Endodermal cell (in vitro differentiated cells): ENCODE measurements around the gene COX14. TPM values are rescaled to one million over a fixed set of nuclear protein-coding genes. Genes with fewer than 3 reads are reported as not detected.

Experiments
- DNase-seq: peaks from one replicate; pipeline ENCODE4 v3.0.0-alpha.2; 2017
- H3K27ac ChIP-seq: 2 replicates; pipeline ENCODE4 v1.5.1; 2013; ENCODE audit warnings: mild to moderate bottlenecking, low read depth, low read length, moderate library complexity
- H3K27me3 ChIP-seq: 2 replicates; pipeline ENCODE4 v1.6.1; 2013; ENCODE audit warnings: mild to moderate bottlenecking, low read length, moderate library complexity; ENCODE audit not compliant: insufficient read depth, control insufficient read depth, poor library complexity, severe bottlenecking
- H3K36me3 ChIP-seq: 2 replicates; pipeline ENCODE4 v1.7.0; 2013; ENCODE audit warnings: mild to moderate bottlenecking, low read length, moderate library complexity; ENCODE audit not compliant: control insufficient read depth, insufficient read depth
- H3K4me1 ChIP-seq: one replicate; pipeline ENCODE4 v1.7.0; 2013; ENCODE audit warnings: low read length; ENCODE audit not compliant: control insufficient read depth, insufficient read depth
- H3K4me3 ChIP-seq: 2 replicates; pipeline ENCODE4 v1.5.1; 2013; ENCODE audit warnings: mild to moderate bottlenecking, low read length, moderate library complexity
- H3K9ac ChIP-seq: 2 replicates; pipeline ENCODE4 v1.6.1; 2013; ENCODE audit warnings: mild to moderate bottlenecking, low read length, moderate library complexity; ENCODE audit not compliant: poor library complexity, severe bottlenecking; ENCODE audit errors: extremely low read depth
- H3K9me3 ChIP-seq: 2 replicates; pipeline ENCODE4 v1.6.1; 2013; ENCODE audit warnings: mild to moderate bottlenecking, low read length, moderate library complexity; ENCODE audit not compliant: control insufficient read depth
- H3K27ac Mint-ChIP-seq: 2 replicates; pipeline ENCODE4 v1.8.0; 2020; ENCODE audit warnings: mixed read lengths
- H3K27me3 Mint-ChIP-seq: 2 replicates; pipeline ENCODE4 v1.8.0; 2021; ENCODE audit warnings: mild to moderate bottlenecking, mixed read lengths; ENCODE audit not compliant: insufficient read depth
- H3K36me3 Mint-ChIP-seq: 2 replicates; pipeline ENCODE4 v1.8.0; 2020; ENCODE audit warnings: low read depth, mixed read lengths
- H3K4me1 Mint-ChIP-seq: 2 replicates; pipeline ENCODE4 v1.8.0; 2020; ENCODE audit warnings: mixed read lengths
- H3K4me3 Mint-ChIP-seq: 2 replicates; pipeline ENCODE4 v1.8.0; 2020; ENCODE audit warnings: mild to moderate bottlenecking, moderate library complexity, mixed read lengths
- H3K9me3 Mint-ChIP-seq: 2 replicates; pipeline ENCODE4 v1.8.0; 2020; ENCODE audit warnings: mild to moderate bottlenecking, mixed read lengths
- CTCF ChIP-seq: fragments of 200-600 bp; sonication (generic); conservative IDR thresholded peaks from 2 replicates; pipeline ENCODE4 v1.5.0; 2021; ENCODE audit warnings: antibody characterized with exemption, mild to moderate bottlenecking
- WGBS, 2 experiments: methylation state at CpG; one replicate each; pipeline versions ENCODE4 v1.1.5 to v1.1.7; 2013; ENCODE audit warnings: missing lambda C conversion rate in 2 of 2, mixed read lengths in 1 of 2; ENCODE audit not compliant: insufficient coverage in 1 of 2, insufficient read length in 1 of 2; 5-methylcytosine and 5-hydroxymethylcytosine counted together
- total RNA-seq, 2 donors: library from RNA; stranded (reverse); fragmentation: NEBNext Ultra II Directional in 1 of 2; extraction: Animal tissue kit (Norgen Biotek cat#: 25700) in 1 of 2; gene quantifications; 2 replicates in 1 of 2; 3 replicates in 1 of 2; pipeline ENCODE4 v1.2.1, GENCODE V29; 2021

COX14 gene
- total RNA-seq, 2 donors from 2014 or later: 26.0 to 26.7 TPM

GRCh38 chr12:50087151-50087550 lies 24.9 kb upstream of the COX14 start:
- H3K36me3 Mint-ChIP-seq: peaks cover 58% of the 10 kb centered on the region

DNA sequence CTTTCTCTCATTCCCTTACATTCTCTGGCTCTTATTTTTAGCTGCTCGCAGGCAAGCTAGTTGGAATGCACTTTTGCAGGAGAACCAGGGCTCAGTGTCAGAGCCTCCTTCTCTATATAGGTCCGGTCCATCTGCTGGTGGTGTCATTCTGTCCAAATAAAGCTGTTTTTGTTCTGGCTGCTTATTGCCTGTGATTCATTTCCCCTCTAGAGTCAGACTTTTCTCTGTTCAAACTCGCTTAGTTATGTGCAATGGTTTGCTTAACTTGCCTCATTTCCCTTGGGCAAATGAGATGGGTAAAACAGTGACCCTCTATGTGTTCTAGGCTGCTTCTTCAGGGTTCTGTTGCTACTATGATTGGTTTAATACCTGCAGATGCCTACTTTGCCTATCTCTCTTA lies 24.0 kb upstream of the COX14 start:
- WGBS, 2 experiments: 92 to 95% methylated on average over 2 to 3 of the region's 3 CpGs
- H3K9me3 ChIP-seq: no peaks in the 10 kb centered on the region
- Mint-ChIP-seq H3K27me3 (no peaks in the 10 kb centered on the region), H3K4me1 (peaks cover 4% of the 10 kb centered on the region), H3K4me3 (no peak overlapping the region), H3K27ac (no peak overlapping the region), H3K9me3 (no peaks in the 10 kb centered on the region), H3K36me3 (peaks cover 61% of the 10 kb centered on the region)
- no peak for DNase-seq
- H3K9ac ChIP-seq: no peak overlapping the region
- H3K27ac ChIP-seq: no peak overlapping the region
- H3K36me3 ChIP-seq: peaks cover 61% of the 10 kb centered on the region
- no peak overlapping the region for H3K4me3 ChIP-seq
- no peaks in the 10 kb centered on the region for H3K27me3 ChIP-seq
- H3K4me1 ChIP-seq: no peaks in the 10 kb centered on the region
- no peak for TF ChIP-seq CTCF

More at GRCh38 chr12:50087151-50087550, 24.9 kb upstream of the COX14 start:
- no peak overlapping the region for H3K27ac Mint-ChIP-seq
- H3K4me3 Mint-ChIP-seq: no peak overlapping the region
- Histone ChIP-seq H3K27me3 (no peaks in the 10 kb centered on the region), H3K9me3 (no peaks in the 10 kb centered on the region), H3K4me1 (no peaks in the 10 kb centered on the region), H3K27ac (no peak overlapping the region), H3K9ac (no peak overlapping the region), H3K4me3 (no peak overlapping the region), H3K36me3 (peaks cover 54% of the 10 kb centered on the region)
- DNase-seq: no peak
- H3K9me3 Mint-ChIP-seq: no peaks in the 10 kb centered on the region
- H3K27me3 Mint-ChIP-seq: peaks cover 7% of the 10 kb centered on the region
- peaks cover 4% of the 10 kb centered on the region for H3K4me1 Mint-ChIP-seq
- WGBS, 2 experiments: 94 to 96% methylated on average over 8 to 9 of the region's 9 CpGs
- TF ChIP-seq CTCF: no peak

GRCh38 chr12:50088577-50089335 lies 23.3 kb upstream of the COX14 start:
- Histone ChIP-seq H3K27ac (no peak overlapping the region), H3K9me3 (no peaks in the 10 kb centered on the region), H3K36me3 (peaks cover 66% of the 10 kb centered on the region), H3K4me1 (no peaks in the 10 kb centered on the region), H3K4me3 (no peak overlapping the region), H3K27me3 (no peaks in the 10 kb centered on the region), H3K9ac (no peak overlapping the region)
- Mint-ChIP-seq H3K27me3 (no peaks in the 10 kb centered on the region), H3K4me3 (no peak overlapping the region), H3K4me1 (peaks cover 4% of the 10 kb centered on the region), H3K27ac (no peak overlapping the region), H3K36me3 (peaks cover 64% of the 10 kb centered on the region), H3K9me3 (no peaks in the 10 kb centered on the region)
- peak; percentile 87 for DNase-seq
- peak; percentile 88 for TF ChIP-seq CTCF
- 55 to 62% methylated on average over 2 to 3 of the region's 3 CpGs for WGBS, 2 experiments
